Stimulated activated CD4-positive, alpha-beta T cell treated with anti-CD3 and anti-CD28 coated beads, TNF-alpha, amount 100 ng/mL, for 48 hours (primary cell): ENCODE data around the gene AAR2.
A peak's percentile ranks its signal among the peaks of the same experiment; 100 is the strongest.

Experiments used
- DNase-seq, 3 donors: peaks; one replicate each; pipeline ENCODE4 v3.0.0-alpha.2; 2020; ENCODE audit warnings: low read depth in 3 of 3

Gene AAR2, protein sequence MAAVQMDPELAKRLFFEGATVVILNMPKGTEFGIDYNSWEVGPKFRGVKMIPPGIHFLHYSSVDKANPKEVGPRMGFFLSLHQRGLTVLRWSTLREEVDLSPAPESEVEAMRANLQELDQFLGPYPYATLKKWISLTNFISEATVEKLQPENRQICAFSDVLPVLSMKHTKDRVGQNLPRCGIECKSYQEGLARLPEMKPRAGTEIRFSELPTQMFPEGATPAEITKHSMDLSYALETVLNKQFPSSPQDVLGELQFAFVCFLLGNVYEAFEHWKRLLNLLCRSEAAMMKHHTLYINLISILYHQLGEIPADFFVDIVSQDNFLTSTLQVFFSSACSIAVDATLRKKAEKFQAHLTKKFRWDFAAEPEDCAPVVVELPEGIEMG

DNA sequence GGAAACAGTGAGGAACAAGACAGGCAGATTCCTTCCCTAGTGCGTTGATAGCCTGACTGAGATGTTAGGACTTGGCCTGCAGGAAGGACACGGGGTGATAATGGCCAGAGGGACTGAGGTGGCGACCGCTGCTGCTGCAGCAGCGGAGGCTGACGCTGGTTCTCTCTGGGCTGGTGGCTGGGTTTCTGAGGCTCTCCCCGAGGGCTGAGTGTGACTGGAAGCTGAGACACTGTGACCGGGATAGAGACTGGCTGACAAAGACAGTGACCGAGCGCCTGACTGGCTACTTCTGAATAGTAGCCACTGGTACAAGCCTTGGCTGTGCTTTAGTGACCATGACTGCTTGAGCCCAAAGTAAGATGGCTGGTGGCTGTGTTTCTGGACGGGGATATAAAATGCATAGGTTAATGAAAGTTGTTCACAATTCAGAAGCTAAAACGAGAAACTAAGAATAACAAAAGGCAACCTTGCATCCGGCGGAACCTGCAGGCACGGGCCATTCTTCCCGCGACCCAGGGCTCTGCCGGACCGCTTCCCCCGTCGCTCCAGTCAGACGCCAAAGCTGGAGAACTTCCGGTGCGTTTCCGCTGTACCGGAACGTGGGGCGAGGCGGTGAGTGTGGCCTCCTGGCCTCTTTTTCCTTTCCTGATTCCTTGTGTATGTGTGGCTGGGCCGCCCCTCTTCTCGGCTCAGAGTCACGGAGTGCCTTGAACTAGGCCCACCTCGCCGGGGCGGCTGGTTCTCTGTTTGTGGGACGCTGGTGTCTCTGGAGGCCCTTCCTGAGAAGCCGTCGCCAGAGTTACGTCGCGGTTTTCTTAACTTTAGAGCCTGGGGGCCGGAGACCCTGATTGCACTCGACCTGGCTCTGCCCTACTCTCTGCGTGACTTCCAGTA is at the start of gene AAR2:
Gene AAR2, plus strand, starts transcription at position 587 of the 894 bp plus-strand sequence. CDS start 3,391 bp downstream, outside the sequence.
- peak; percentile 71 to 76 (median 75) for DNase-seq

DNA sequence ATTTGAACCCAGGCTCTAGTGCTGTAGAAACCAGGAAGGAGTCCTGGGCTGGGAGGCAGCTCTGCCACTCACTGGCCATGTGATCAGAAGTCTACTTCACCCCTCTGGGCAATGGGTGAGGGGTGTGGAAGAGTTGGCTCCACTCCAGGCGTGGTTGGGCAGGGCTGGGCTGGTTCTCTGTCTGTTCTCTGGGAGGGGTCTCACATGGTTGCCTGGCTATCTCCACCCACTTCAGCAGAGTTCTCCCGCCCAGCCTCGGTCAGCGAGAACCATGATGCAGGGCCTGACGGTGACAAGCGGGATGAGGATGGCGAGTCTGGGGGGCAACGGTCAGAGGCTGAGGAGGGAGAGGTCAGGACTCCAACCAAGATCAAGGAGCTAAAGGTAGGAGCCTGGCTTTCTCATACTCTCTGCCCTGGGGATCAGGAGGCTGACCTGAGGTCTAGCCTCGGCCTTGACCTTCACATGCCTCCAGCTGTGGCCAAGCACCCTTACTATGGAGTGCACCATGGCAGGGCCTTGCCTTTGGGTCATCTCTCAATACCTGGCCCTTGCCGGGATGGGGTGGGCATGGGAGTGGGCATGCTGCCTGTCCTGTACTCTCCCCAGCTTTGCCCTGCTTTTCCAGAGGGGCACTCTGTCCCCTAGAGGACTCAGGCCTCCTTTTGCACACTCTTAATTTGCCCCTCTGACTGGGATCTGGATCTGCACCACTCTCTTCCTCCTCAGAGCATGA is 42.1 kb upstream of the AAR2 start:
- DNase-seq: no peak

DNA sequence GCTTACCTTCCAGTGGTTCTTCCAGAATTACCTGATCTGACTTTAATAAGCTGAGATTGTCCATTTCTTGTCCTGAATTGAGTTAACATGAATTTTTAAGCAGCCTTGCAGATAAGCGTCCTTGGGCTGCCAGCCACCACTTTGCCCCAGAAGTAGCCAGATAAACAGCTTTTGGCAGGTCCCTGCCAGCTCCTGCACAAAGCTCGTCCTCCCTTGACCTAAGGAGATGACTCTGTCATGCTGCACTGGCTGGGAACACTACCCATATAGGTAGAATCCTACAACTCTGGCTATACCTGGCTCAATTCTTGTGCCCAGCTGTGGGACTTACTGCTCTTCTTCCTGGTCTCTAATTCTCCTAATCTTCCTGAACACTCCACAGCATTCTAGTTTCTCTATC is 39.6 kb upstream of the AAR2 start:
- DNase-seq: no peak

DNA sequence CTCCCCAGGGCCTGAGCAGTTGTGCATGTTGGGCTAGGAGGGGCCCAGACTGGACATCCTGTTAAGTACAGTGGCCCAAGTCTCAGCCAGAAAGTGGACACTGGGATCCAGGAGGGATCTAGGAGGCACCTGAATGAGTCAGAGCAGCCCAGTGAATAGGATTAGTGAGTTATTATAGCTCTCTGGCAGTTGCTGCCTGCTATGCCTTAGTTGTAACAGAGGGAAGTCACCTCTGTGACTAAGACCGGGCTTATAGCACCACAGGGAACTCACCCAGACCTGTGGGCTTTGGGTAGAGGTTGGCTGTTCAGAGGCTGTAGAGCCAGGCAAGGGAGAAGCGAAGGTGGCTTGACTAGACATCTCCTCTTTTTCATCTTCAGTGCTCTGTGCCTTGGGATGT is 39.0 kb upstream of the AAR2 start:
- no peak for DNase-seq

DNA sequence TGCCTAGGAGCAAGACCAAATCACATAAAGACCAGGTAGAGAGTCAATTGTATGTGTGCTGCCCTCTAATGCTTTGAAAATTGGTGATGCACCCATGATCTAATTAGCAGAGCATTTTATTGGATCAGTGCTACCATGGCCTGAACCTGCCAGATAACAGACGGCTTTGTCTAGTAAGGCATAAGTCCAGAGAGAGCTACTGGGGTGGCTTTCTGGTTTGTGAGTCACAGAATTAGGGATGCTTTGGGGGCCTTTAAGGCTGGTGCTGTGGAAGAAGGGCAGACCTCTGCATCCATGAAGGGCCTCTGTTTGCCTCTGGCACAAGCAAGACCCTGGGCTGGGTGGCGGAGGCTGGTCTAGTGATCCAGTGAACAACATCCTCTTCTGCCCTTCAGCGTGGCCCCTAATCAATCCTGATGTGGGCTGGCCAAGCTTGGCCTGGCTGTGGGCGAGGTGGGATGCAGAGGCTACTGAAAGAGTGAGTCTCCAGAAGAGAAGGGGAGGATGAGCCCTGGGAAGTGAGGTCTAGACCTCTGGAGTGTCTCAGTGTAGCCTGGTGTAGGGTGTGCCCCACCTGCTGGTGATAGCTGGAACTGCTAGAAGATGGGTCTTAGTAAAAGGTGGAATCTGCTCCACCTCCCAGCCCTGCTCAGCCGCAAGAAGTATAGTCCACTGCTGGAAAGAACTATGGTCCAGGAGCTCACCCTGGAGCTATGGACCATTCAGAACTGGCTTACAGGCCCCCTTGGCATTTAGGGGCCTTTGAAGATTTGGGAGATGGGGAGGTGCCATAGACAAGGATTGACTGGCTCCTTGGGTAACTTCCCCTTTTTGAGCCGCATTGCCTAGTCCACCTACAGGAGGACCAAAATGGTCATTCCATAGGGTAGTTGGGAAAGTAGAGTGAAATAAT is 36.7 kb upstream of the AAR2 start:
- DNase-seq: peak; percentile 55 to 67 (median 64)

DNA sequence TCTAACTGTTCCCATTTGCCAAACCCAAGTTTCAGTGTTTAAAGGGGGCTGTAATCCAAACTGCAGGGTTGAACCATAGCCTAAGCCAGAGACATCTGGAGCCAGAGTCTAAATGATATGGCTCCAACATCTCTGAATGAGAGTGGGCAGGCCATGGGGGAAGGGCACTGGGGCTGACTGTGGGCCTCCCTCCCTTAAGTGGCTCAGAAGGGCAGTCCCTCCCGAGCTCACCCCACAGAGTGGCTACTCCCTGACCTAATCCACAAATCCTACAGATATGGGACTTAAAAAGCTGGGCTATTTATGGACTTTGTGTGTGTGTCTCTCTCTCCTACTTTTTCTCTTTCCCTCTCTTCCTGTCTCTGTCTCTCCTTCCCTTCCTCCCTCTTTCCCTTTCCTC is 35.8 kb upstream of the AAR2 start:
- DNase-seq: no peak

DNA sequence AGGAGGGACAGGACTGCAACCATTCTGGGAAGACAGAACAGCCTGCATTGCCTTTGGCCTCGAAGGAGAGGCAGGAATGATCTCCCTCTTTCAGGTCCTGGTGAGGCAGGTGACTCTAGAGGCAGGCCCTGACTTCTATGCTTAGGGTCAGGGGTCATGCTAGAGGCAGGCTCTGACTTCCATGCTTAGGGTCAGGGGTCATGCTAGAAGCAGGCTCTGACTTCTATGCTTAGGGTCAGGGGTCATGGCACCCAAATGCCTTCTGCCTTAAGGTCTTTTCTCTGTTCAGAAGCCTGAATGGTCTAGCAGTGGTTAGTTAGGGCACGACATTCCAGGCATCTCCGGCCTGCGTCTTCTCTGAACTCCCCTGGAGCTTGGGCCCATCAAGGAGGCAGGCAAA is 35.1 kb upstream of the AAR2 start:
- no peak for DNase-seq

DNA sequence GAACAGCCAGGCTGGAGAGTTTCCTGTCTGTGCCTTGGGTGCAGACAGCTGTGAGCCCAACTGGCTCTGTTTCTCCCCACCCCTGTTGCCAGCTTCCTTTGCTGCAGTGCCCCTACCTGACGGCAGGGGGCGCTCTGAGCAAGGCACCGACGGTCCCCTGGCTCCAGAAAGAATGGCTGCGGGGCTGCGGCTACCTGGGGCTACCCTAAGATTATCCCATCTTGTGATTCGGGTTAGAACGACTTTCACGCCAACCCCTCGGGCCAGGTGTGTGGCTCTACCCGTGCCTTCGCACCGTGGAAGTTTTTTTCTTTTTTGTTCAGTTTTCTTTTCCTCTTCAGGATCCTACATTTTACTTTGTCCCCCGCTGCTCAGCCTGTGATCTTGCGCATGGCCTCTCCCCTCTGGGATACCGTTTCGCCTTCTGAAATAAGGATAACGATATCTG is 33.4 kb upstream of the AAR2 start:
- peak; percentile 44 to 69 (median 65) for DNase-seq

DNA sequence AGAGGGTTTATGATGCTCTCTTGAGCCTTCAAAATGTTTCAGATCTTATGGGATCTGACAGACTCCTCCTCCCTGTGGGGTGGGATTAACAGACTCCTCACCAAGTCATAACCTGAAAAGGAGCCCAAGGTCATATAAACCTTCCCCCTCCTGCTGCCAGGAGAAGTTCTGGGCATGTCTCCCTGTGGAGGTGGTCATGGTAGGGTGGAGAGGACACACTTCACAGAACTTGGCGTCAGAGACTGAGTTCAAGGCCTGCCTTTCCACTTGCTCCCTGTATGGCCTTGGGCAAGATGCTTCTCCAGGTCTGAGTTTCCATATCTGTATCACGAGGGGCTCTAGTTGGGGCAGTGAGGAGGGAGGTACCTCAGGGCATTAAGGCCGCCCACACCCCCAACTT is 32.4 kb upstream of the AAR2 start:
- DNase-seq: no peak

DNA sequence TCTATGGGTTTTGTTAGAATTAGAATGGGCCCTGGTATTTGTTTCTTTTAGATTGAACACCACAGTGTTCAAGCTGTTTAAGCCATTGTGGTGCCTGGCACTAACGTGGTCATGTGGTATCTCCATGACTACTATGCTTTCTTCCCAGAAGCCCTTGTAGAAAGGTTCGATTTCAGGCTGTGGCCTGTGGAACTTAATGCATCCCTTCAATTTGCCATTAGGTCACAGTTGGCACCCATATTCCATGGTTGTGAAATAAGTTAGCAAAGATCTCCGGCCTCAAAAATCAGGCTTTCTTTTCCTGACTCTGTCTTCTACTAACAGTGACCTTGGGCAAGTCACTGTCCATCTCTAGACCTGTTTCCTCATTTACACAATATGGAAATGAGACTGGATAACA is 31.3 kb upstream of the AAR2 start:
- DNase-seq: no peak

DNA sequence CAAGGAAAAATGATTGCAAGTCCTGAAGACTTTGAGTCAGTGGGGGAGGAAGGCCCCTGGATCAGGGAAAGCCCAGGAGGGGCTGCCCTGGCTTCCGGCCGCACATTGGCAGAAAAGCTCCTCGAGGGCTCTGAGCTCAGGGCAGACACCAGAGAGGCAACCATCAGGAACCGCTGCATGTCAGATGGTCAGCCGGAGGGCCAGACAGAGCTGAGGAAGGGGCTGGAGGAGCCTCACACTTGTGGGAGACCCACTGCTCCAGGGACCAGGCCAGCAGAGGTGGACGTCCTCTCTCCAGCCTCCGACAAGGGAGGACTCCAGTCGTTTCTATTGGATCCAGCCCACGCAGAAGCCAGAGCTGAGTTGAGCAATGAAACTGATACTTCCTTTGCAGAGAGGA is 30.2 kb upstream of the AAR2 start:
- DNase-seq: no peak

DNA sequence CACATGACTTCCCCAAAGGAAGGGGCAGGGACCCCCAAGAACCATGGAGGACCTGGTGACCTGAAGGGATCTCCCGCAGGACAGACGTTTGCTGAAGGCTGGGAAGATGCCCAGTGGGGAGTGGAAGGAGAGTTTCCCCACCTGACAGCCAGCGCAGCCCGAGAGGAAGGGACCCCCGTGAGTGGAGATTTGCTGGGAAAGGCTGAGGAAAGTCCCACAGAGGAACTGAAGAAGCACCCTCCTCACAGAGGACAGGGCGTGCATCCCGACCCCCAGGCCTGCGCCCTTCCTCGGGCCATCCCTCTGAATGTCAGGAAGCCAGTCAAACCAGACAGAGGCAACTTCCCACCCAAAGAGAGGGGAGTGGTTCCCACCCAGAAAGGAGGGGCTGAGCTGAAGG is 29.6 kb upstream of the AAR2 start:
- no peak for DNase-seq

DNA sequence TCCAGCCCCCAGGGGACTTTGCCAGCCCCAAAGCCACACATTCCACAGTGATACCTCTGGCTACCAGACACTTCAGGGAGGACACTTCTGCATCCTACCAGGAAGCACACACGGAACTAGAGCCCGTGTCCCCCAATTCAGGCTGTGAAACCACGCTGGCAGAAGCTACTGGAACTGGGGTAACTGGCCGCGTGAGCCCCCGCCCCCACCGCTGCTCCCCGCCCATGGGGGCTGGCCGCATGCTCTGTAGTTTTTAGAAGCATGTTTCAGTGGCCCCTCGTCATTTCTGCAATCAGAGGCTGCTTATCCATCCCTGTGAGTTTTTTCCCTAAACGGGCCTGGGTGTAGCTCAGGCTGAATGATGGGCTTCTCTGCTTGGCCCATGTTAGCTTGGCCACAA is 28.7 kb upstream of the AAR2 start:
- DNase-seq: no peak

DNA sequence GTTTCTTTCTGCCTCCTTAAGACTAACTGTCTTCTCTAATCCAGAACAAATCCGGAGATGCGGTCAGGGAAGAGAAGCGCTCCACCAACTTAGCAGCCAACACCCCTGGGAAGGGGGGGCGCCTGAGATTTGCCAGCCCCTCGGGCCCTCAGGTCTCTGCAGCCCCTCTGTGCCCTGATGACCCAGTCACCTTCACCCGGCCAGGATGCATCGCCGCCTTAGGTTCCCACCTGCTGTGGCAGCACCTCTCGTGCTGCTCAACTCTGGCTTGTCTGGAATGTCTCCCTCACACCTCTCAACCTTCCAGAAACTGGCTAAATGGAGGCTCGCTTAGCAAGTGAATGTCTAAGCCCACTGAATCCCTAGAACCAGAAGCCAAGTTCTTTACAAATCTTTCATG is 28.0 kb upstream of the AAR2 start:
- DNase-seq: no peak

DNA sequence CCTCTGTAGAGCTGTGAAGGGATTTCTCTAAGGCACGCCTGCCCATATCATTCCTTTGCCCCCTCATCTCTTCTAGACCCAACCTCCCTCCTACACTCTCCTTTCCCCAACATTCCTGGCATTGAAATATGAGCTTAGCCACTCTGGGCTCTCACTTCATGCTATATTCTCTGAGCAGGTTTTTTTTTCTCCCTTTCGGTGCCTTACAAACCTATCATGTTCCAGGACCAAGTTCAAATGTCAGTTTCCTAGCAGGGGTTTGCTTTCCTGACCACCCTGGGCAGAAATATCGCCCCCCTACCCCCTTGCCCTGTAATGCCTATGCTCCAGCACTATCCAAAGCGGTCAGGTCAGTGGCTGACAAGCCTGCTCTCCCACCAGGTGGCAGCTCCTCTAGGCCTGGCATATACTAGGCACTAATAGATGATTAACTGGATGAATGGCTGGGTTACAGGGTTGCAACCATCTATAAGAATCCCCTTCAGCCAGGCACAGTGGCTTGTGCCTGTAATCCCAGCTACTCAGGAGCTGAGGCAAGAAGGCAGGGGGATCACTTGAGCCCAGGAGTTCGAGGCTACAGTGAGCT is 25.7 kb upstream of the AAR2 start:
- DNase-seq: no peak

DNA sequence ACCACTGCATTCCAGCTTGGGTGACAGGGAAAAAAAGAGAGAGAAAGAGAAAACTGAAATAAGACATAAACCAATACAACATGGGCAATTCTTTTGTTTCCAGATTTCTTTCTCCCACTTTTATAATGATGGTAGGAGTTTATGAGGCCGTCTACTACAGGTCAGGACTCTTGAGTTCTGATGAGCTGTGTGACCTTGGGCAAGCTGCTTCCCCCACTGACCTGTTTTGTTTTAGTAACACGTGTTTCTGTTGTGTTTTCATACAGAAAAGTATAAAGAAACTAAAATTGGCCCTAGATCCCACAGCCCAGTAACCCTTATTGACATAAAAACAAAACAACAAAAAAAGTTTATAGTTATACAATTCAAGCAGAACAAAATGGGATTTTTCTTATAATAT is 22.9 kb upstream of the AAR2 start:
- DNase-seq: no peak

DNA sequence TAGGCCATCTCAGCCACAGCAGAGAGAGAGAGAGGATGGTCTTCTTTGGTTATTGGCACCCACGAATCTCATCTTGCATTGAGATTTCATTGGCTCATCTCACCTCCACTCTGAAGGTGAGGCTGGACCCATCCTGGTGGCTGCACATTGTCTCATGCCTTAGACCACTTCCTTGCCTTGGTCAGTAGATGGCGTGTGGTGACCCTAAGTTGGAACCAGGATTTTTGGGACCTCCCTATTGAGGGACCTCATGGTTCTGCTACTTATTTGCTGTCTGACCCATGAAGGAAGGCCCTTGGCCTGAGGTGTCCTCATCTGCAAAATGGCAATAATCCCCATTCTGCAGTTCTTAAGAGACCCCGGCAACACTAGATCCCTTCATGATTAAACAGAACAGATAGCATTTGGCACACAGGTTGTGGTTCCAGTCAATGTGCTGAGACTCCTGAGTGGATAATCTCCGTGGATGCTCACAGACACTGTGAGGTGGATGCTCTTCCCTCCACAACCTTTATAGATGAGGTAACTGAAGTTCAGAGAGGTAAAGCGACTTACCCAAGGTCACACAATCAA is 21.5 kb upstream of the AAR2 start:
- DNase-seq: no peak

DNA sequence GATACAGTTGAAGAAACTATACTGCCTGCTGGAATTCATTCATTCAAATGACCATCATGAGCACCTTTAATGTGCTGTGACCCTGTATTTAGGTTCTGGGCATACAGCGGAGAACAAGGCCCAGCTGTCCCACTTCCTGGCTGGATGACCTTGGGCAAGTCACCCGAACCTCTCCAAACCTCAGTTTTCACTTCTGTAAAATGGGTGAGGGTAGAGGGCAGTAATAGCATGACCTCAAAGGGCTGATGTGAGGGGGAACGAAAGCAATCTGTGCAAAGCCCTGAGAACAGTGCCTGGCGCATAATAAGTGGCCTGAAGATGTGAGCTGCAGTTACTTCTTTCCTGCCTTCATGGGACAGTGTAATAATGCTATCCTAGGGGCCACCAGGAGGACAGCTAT is 20.5 kb upstream of the AAR2 start:
- DNase-seq: no peak

DNA sequence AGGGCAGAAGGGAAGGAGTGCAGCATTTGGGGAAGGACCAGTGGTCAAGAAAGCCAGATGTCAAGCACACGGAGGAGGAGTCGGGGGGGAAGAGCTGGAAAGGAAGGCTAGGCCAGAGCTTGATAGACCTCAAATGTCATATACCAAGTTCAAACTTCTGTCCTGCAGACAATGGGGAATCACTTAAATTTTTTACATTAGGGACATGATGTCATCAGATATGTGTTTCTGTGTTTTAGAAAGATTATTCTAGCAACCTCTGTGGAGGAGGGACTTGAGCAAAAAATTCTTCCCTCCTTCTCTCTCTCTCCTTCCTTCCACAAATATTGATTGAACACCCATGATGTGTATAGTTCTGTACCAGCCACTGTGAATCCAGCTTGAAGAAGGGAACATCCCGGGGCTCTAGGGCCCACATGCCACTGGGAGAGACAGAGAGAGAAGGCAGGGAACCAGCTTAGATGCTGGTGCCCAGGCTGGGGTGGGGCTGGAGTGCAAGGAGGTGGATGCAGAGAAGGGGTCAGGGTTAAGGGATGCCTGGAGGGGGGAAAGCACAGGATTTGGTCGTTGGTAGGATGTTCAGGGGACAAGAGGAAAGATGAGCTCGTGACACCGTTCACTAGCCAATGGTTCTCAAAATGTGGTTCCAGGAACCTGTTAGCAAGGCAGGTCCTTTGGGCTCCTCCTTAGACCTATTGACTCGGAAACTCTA is 19.8 kb upstream of the AAR2 start:
- no peak for DNase-seq

DNA sequence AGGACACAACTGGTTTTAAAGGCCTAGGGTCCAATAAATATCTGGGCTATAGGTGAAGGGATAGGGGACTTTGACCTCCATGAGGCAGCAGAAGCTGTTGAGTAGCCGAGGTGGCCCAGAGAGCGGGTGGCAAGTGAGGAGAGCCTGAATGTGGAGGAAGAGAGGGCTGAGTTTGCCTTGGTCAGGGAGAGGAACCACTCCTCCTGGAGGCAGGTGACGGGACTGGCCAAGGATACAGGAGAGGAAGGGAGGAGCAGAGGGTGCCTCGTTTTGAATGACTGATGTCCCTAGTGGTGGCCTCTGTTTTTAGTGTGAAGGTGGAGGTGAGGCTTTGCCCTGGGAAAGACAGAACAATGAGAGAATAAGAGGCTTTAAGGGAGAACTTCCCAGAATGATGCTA is 19.1 kb upstream of the AAR2 start:
- no peak for DNase-seq
